GM19099 (cell line): Measurements from ENCODE around the gene LMAN2L.

Source experiments
- POLR2A ChIP-seq: IDR thresholded peaks from 3 replicates; pipeline ENCODE4 v1.6.1; 2011; ENCODE audit warnings: low read depth; ENCODE audit not compliant: insufficient read length; ENCODE audit errors: extremely low read depth

Gene LMAN2L

GRCh38 chr2:96663829-96664228, 76.0 kb downstream of the LMAN2L start:
- no peak for TF ChIP-seq POLR2A

- TF ChIP-seq POLR2A = no peak
Observed at GRCh38 chr2:96663177-96663576, 76.7 kb downstream of the LMAN2L start.

- TF ChIP-seq POLR2A = no peak
Observed at GRCh38 chr2:96662360-96662759, 77.5 kb downstream of the LMAN2L start.

GRCh38 chr2:96661324-96661723, 78.5 kb downstream of the LMAN2L start:
- TF ChIP-seq POLR2A = no peak

- TF ChIP-seq POLR2A = no peak
Observed at GRCh38 chr2:96656540-96656939, 83.3 kb downstream of the LMAN2L start.
